Adrenal gland (tissue), 12 donors: Measurements from ENCODE around the gene CHPF. TPM values are rescaled to one million over a fixed set of nuclear protein-coding genes. Genes with fewer than 3 reads are reported as not detected.

Experiments used
- DNase-seq, 7 donors: peaks; one replicate each; pipeline ENCODE4 v3.0.0-alpha.2; 2019 to 2020
- H3K27ac ChIP-seq, 5 donors: fragments of 200-600 bp; sonication (generic) in 4 of 5; 1 replicate in 3 of 5; 2 replicates in 2 of 5; pipeline versions ENCODE4 v1.5.1 to v1.8.0; 2016 to 2020; ENCODE audit warnings: mild to moderate bottlenecking in 1 of 5
- H3K27me3 ChIP-seq: fragments of 200-600 bp; 2 replicates; pipeline ENCODE4 v1.8.0; 2021
- H3K36me3 ChIP-seq, 2 donors: fragments of 200-600 bp; replicated peaks in 1 of 2; 1 replicate in 1 of 2; 2 replicates in 1 of 2; pipeline versions ENCODE4 v1.5.1 to v1.8.0; 2018 to 2022
- H3K4me1 ChIP-seq, 2 donors: fragments of 200-600 bp; replicated peaks in 1 of 2; 1 replicate in 1 of 2; 2 replicates in 1 of 2; pipeline versions ENCODE4 v1.5.1 to v1.8.0; 2018 to 2021
- H3K4me3 ChIP-seq, 4 donors: fragments of 200-600 bp; sonication (generic) in 3 of 4; one replicate each; pipeline ENCODE4 v1.5.1; 2016 to 2018
- H3K9me3 ChIP-seq, 3 donors: fragments of 200-600 bp; sonication (generic) in 1 of 3; replicated peaks in 1 of 3; 1 replicate in 2 of 3; 2 replicates in 1 of 3; pipeline versions ENCODE4 v1.5.1 to v1.8.0; 2016 to 2021
- CTCF ChIP-seq, 6 experiments: fragments of 450-650 bp in 4 of 6; fragments of 200-600 bp in 2 of 6; sonication (generic) in 1 of 6; IDR thresholded peaks; 1 replicate in 5 of 6; 2 replicates in 1 of 6; pipeline versions ENCODE4 v1.5.1 to v1.8.0; 2016 to 2021; ENCODE audit warnings: antibody characterized with exemption in 6 of 6, mild to moderate bottlenecking in 2 of 6, moderate library complexity in 1 of 6
- POLR2A ChIP-seq, 2 donors: fragments of 450-650 bp; IDR thresholded peaks; one replicate each; pipeline ENCODE4 v1.6.1; 2017; ENCODE audit warnings: antibody characterized with exemption in 2 of 2, mild to moderate bottlenecking in 2 of 2, moderate library complexity in 1 of 2
- WGBS, 4 donors: extraction: QIAGEN DNeasy Blood & Tissue Kit in 2 of 4; methylation state at CpG; one replicate each; pipeline versions ENCODE4 v1.1.5 to v1.1.7; 2013 to 2017; 5-methylcytosine and 5-hydroxymethylcytosine counted together
- intact Hi-C, 2 donors: fragments of 100-400 bp; cut with DNase I; formaldehyde crosslinking; loops; one replicate each; pipeline versions ENCODE4 v1.14.1 to v1.15.0; 2022 to 2023
- polyA plus RNA-seq, 3 donors: library from polyadenylated mRNA; stranded (reverse); fragments of 200-250 nt in 2 of 3; fragments of 350-450 nt in 1 of 3; fragmentation: Illumina TruSeq in 1 of 3; extraction: RNeasy Lipid Tissue Mini Kit (QIAGEN cat#74804) in 1 of 3; gene quantifications; one replicate each; pipeline ENCODE4 v1.2.3, GENCODE V29; 2013 to 2014
- total RNA-seq, 9 donors: library from RNA; depleted of rRNA in 4 of 9; stranded (reverse); fragments of >200 nt in 4 of 9; fragments of 120-200 nt in 1 of 9; fragmentation: NEBNext Ultra II Directional in 1 of 9; extraction: Animal tissue kit (Norgen Biotek cat#: 25700) in 1 of 9; gene quantifications; one replicate each; pipeline versions ENCODE4 v1.1.0 to v1.2.4, GENCODE V29; 2013 to 2023
- donor health status: healthy with polysubstance abuse.
- donor health status: Bipolar disorder and iron deficiency.
- donor health status: DM: yes; HTN: yes; CAD: no.
- donor health status: DM: no; HTN: no; CAD: no.
- donor health status: DM: no; HTN: no; CAD: no.
- donor health status: DM: yes; HTN: yes; CAD: no.

CHPF gene
- total and polyA plus RNA-seq, 12 donors: 9.1 to 196 (median 61.1) TPM

GRCh38 chr2:219492575-219492974 is 51.0 kb downstream of the CHPF start:
- Histone ChIP-seq H3K36me3 (no peaks in the 10 kb centered on the region), H3K27ac (no peak overlapping the region), H3K9me3 (no peaks in the 10 kb centered on the region), H3K4me3 (no peak overlapping the region), H3K4me1 (peaks cover 0 to 13% of the 10 kb centered on the region in 2 donors), H3K27me3 (peaks cover 12% of the 10 kb centered on the region)
- intact Hi-C loops: loop anchor here in 1 of 2 donors (5.0 kb wide), 1 partner anchor 35 kb away; no protein-coding TSS in a partner anchor
- 36 to 80% (median 74%) methylated on average over 4 to 20 of the region's 20 CpGs for WGBS, 4 donors
- no peak for DNase-seq
- TF ChIP-seq POLR2A (IDR thresholded peaks at IDR 0.05): no peak
- TF ChIP-seq CTCF (IDR thresholded peaks at IDR 0.05): no peak

- H3K36me3 ChIP-seq: no peaks in the 10 kb centered on the region
- H3K27me3 ChIP-seq: peaks cover 12% of the 10 kb centered on the region
- H3K4me3 ChIP-seq: no peak overlapping the region
- H3K4me1 ChIP-seq: peaks cover 0 to 5% of the 10 kb centered on the region in 2 donors
- no peak for DNase-seq
- no peak overlapping the region for H3K27ac ChIP-seq
- 73 to 88% (median 82%) methylated on average over 10 to 14 of the region's 14 CpGs for WGBS, 4 donors
- no peak for TF ChIP-seq CTCF (IDR thresholded peaks at IDR 0.05)
- no peak for TF ChIP-seq POLR2A (IDR thresholded peaks at IDR 0.05)
- intact Hi-C loops: loop anchor here in 1 of 2 donors (5.0 kb wide), 1 partner anchor 36 kb away; no protein-coding TSS in a partner anchor
- no peaks in the 10 kb centered on the region for H3K9me3 ChIP-seq
These were observed 52.2 kb downstream of the CHPF start for GRCh38 chr2:219491278-219491963.

DNA sequence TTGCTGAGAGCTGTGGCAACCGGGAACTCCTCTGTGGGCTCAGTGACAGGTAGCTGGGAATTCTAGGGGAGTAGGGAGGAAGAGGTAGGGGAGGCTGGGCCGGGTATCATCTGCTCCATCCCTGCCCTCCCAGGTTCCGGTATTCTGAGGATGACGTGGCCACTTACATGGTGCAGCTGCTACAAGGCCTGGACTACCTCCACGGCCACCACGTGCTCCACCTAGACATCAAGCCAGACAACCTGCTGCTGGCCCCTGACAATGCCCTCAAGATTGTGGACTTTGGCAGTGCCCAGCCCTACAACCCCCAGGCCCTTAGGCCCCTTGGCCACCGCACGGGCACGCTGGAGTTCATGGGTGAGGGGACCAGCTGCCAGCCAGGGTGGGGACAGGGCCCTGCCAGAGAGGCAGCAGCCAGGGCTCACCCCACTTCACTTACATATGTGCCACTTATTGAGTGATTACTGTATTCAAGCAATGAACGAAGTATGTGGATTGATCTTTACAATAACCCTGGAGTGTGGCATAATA is 52.9 kb downstream of the CHPF start:
- Histone ChIP-seq H3K4me1 (peaks cover 0 to 4% of the 10 kb centered on the region in 2 donors), H3K27ac (no peak overlapping the region), H3K4me3 (no peak overlapping the region), H3K36me3 (no peaks in the 10 kb centered on the region), H3K27me3 (peaks cover 10% of the 10 kb centered on the region), H3K9me3 (no peaks in the 10 kb centered on the region)
- intact Hi-C loops: loop anchor here in 1 of 2 donors (5.0 kb wide), 1 partner anchor 37 kb away; no protein-coding TSS in a partner anchor
- DNase-seq: no peak
- 73 to 96% (median 88%) methylated on average over 4 to 10 of the region's 10 CpGs for WGBS, 4 donors
- no peak for TF ChIP-seq POLR2A (IDR thresholded peaks at IDR 0.05)
- no peak for TF ChIP-seq CTCF (IDR thresholded peaks at IDR 0.05)

- intact Hi-C loops: loop anchor here in 1 of 2 donors (5.0 kb wide), 1 partner anchor 37 kb away; no protein-coding TSS in a partner anchor
- H3K4me3 ChIP-seq: no peak overlapping the region
- DNase-seq: no peak
- peaks cover 15% of the 10 kb centered on the region for H3K27me3 ChIP-seq
- H3K36me3 ChIP-seq: no peaks in the 10 kb centered on the region
- H3K27ac ChIP-seq: no peak overlapping the region
- H3K4me1 ChIP-seq: no peaks in the 10 kb centered on the region
- 86 to 91% (median 89%) methylated on average over 11 to 23 of the region's 23 CpGs for WGBS, 4 donors
- TF ChIP-seq POLR2A (IDR thresholded peaks at IDR 0.05) (no peak), CTCF (IDR thresholded peaks at IDR 0.05) (no peak)
- no peaks in the 10 kb centered on the region for H3K9me3 ChIP-seq
These were observed 53.4 kb downstream of the CHPF start for GRCh38 chr2:219490186-219490585.
